A549 (cell line): ENCODE data around the gene MRPL33. TPM values are rescaled to one million over a fixed set of nuclear protein-coding genes. Genes with fewer than 3 reads are reported as not detected.

ENCODE experiments used
- ATAC-seq, 2 experiments: fragments of 200-7000 bp in 1 of 2; fragments of >200 bp in 1 of 2; cut with Nextera tagmentation in 1 of 2; cut with Tn5 transposase in 1 of 2; 3 replicates each; pipeline versions ENCODE4 v1.8.0 to v1.9.1; 2018 to 2020; ENCODE audit warnings: mild to moderate bottlenecking in 1 of 2, moderate library complexity in 1 of 2
- CTCF ChIA-PET: fragments of 300-600 bp; sonication (Branson Sonifier 250); formaldehyde crosslinking; extraction: SDS; loops from one replicate; lab custom pipeline; 2021; ENCODE audit warnings: antibody characterized with exemption, inconsistent platforms; lab: Yijun Ruan, JAX
- POLR2A ChIA-PET: fragments of 350-600 bp; formaldehyde crosslinking; extraction: SDS; loops from one replicate; lab custom pipeline; 2021; ENCODE audit warnings: antibody characterized with exemption, inconsistent platforms; lab: Yijun Ruan, JAX
- DNase-seq, 2 experiments: peaks; one replicate each; pipeline versions ENCODE4 v3.0.0 to v3.0.0-alpha.2; 2011 to 2016; ENCODE audit warnings: low read depth in 1 of 2, low spot score in 1 of 2
- FAIRE-seq: peaks from 2 replicates; lab custom pipeline; 2011; peaks lifted over from hg19 to GRCh38; lab: Jason Lieb, UNC
- H3K27ac ChIP-seq, 2 experiments: fragments of >200 bp; sonication (Bioruptor Twin); formaldehyde crosslinking; 3 replicates each; pipeline ENCODE4 v1.5.1; 2016 to 2017
- H3K4me1 ChIP-seq: fragments of >200 bp; sonication (Bioruptor Twin); formaldehyde crosslinking; 3 replicates; pipeline ENCODE4 v1.6.1; 2016
- H3K4me2 ChIP-seq: fragments of >200 bp; sonication (Bioruptor Twin); formaldehyde crosslinking; 3 replicates; pipeline ENCODE4 v1.6.1; 2016
- H3K4me3 ChIP-seq: fragments of >200 bp; sonication (Bioruptor Twin); formaldehyde crosslinking; 3 replicates; pipeline ENCODE4 v1.5.1; 2016
- H3K9me3 ChIP-seq: fragments of >200 bp; sonication (Bioruptor Twin); formaldehyde crosslinking; 3 replicates; pipeline ENCODE4 v1.6.1; 2016
- CEBPB ChIP-seq, 2 experiments: fragments of >200 bp in 1 of 2; sonication (Bioruptor Twin) in 1 of 2; formaldehyde crosslinking in 1 of 2; IDR thresholded peaks; 2 replicates each; pipeline ENCODE4 v1.6.1; 2012 to 2016
- CHD2 ChIP-seq: fragments of 150-350 bp; IDR thresholded peaks from 2 replicates; pipeline ENCODE4 v1.6.1; 2014; ENCODE audit warnings: low read length; ENCODE audit not compliant: partially characterized antibody
- EHF ChIP-seq: fragments of 250-450 bp; sonication (Bioruptor Pico); IDR thresholded peaks from 2 replicates; pipeline ENCODE4 v1.5.0; 2020; ENCODE audit warnings: mild to moderate bottlenecking
- EHMT2 ChIP-seq: fragments of 200-600 bp; sonication (generic); IDR thresholded peaks from 2 replicates; pipeline ENCODE4 v1.6.1; 2016; ENCODE audit warnings: antibody characterized with exemption, low read depth, mild to moderate bottlenecking, moderate library complexity
- EP300 ChIP-seq, 2 experiments: fragments of >200 bp; sonication (Bioruptor Twin); formaldehyde crosslinking; IDR thresholded peaks; 2 replicates in 1 of 2; 3 replicates in 1 of 2; pipeline ENCODE4 v1.6.1; 2016 to 2017
- ESRRA ChIP-seq: fragments of 150-350 bp; IDR thresholded peaks from 2 replicates; pipeline ENCODE4 v1.6.1; 2014; ENCODE audit warnings: mild to moderate bottlenecking, low read length, borderline replicate concordance
- FOSB ChIP-seq: fragments of 250-450 bp; sonication (Bioruptor Pico); IDR thresholded peaks from 2 replicates; pipeline ENCODE4 v1.5.0; 2020; ENCODE audit warnings: mild to moderate bottlenecking, moderate library complexity
- FOSL2 ChIP-seq, 2 experiments: fragments of 450-650 bp in 1 of 2; fragments of >200 bp in 1 of 2; sonication (Bioruptor Twin) in 1 of 2; formaldehyde crosslinking; IDR thresholded peaks; 2 replicates each; pipeline versions ENCODE4 v1.5.0 to v1.6.1; 2016 to 2020; ENCODE audit warnings: mild to moderate bottlenecking in 1 of 2, moderate library complexity in 1 of 2
- GATA3 ChIP-seq: IDR thresholded peaks from 2 replicates; pipeline ENCODE4 v1.6.1; 2012; ENCODE audit warnings: borderline replicate concordance
- HOXB5 ChIP-seq: fragments of 250-450 bp; sonication (Bioruptor Pico); IDR thresholded peaks from 2 replicates; pipeline ENCODE4 v1.5.0; 2020; ENCODE audit warnings: mild to moderate bottlenecking, moderate library complexity
- JUNB ChIP-seq: fragments of >200 bp; sonication (Bioruptor Twin); formaldehyde crosslinking; IDR thresholded peaks from 2 replicates; pipeline ENCODE4 v1.6.1; 2016
- KDM1A ChIP-seq: fragments of 200-600 bp; sonication (generic); IDR thresholded peaks from 2 replicates; pipeline ENCODE4 v1.6.1; 2016; ENCODE audit warnings: low read depth, mild to moderate bottlenecking
- KDM5A ChIP-seq: fragments of 200-600 bp; sonication (generic); IDR thresholded peaks from 2 replicates; pipeline ENCODE4 v1.6.1; 2016; ENCODE audit warnings: antibody characterized with exemption, mild to moderate bottlenecking
- MAZ ChIP-seq: fragments of 150-350 bp; IDR thresholded peaks from 2 replicates; pipeline ENCODE4 v1.6.1; 2014; ENCODE audit warnings: antibody characterized with exemption, low read depth, low read length, borderline replicate concordance
- MYC ChIP-seq: IDR thresholded peaks from 2 replicates; pipeline ENCODE4 v1.6.1; 2012; ENCODE audit warnings: mild to moderate bottlenecking, inconsistent platforms, low read length, improper control_type of control experiment, borderline replicate concordance
- NPAS2 ChIP-seq: fragments of 250-450 bp; sonication (Bioruptor Pico); IDR thresholded peaks from 2 replicates; pipeline ENCODE4 v1.8.0; 2022; ENCODE audit warnings: mild to moderate bottlenecking, moderate library complexity, borderline replicate concordance
- PHF8 ChIP-seq: fragments of 200-600 bp; sonication (generic); IDR thresholded peaks from 2 replicates; pipeline ENCODE4 v1.6.1; 2016; ENCODE audit warnings: low read depth, mild to moderate bottlenecking, antibody characterized with exemption, moderate library complexity, borderline replicate concordance
- POLR2A ChIP-seq: IDR thresholded peaks from 2 replicates; pipeline ENCODE4 v1.6.1; 2012; ENCODE audit warnings: mild to moderate bottlenecking, low read length
- POLR2AphosphoS2 ChIP-seq: conservative IDR thresholded peaks from 2 replicates; pipeline ENCODE4 v1.6.1; 2012; ENCODE audit warnings: low read length, improper control_type of control experiment, inconsistent platforms
- RARB ChIP-seq: fragments of 250-450 bp; sonication (Bioruptor Pico); IDR thresholded peaks from 2 replicates; pipeline ENCODE4 v1.8.0; 2021; ENCODE audit warnings: mild to moderate bottlenecking, moderate library complexity
- RFX5 ChIP-seq: fragments of 450-650 bp; IDR thresholded peaks from 2 replicates; pipeline ENCODE4 v1.7.1; 2014; ENCODE audit warnings: antibody characterized with exemption, mild to moderate bottlenecking, moderate library complexity
- SMC3 ChIP-seq: fragments of >200 bp; sonication (Bioruptor Twin); formaldehyde crosslinking; IDR thresholded peaks from 3 replicates; pipeline ENCODE4 v1.6.1; 2018; ENCODE audit warnings: inconsistent platforms
- ZFP36 ChIP-seq: fragments of 450-650 bp; IDR thresholded peaks from 2 replicates; pipeline ENCODE4 v1.6.1; 2014; ENCODE audit warnings: borderline replicate concordance; ENCODE audit not compliant: partially characterized antibody
- ZNF302 ChIP-seq: fragments of 250-450 bp; sonication (Bioruptor Pico); IDR thresholded peaks from 2 replicates; pipeline ENCODE4 v1.9.0; 2021; ENCODE audit warnings: inconsistent platforms, mild to moderate bottlenecking, moderate library complexity
- WGBS: methylation state at CpG from one replicate; pipeline ENCODE4 v1.1.6; 2017; ENCODE audit errors: missing lambda C conversion rate; 5-methylcytosine and 5-hydroxymethylcytosine counted together
- polyA plus RNA-seq, 4 experiments: library from polyadenylated mRNA; depleted of rRNA in 3 of 4; stranded (reverse); fragments of >200 nt; fragmentation: RNase III in 1 of 4; extraction: RNeasy Plus Mini Kit Qiagen cat#74134 plus additional on column Dnase treatment in 1 of 4; gene quantifications; 2 replicates in 3 of 4; 3 replicates in 1 of 4; pipeline ENCODE4 v1.2.3, GENCODE V29; 2011 to 2017
- TF ChIP-seq, protein P1 (sequence below): IDR thresholded peaks from 2 replicates; pipeline ENCODE4 v1.6.1; 2012
- TF ChIP-seq, protein P2 (sequence below): fragments of >200 bp; sonication (Bioruptor Twin); formaldehyde crosslinking; IDR thresholded peaks from 3 replicates; pipeline ENCODE4 v1.5.1; 2016
- TF ChIP-seq, protein P3 (sequence below): IDR thresholded peaks from 2 replicates; pipeline ENCODE4 v1.6.1; 2012
- TF ChIP-seq, protein P4 (sequence below): fragments of 150-350 bp; IDR thresholded peaks from 2 replicates; pipeline ENCODE4 v1.6.1; 2014; ENCODE audit warnings: low read depth, mild to moderate bottlenecking, low read length

Gene MRPL33
- polyA plus RNA-seq, 2 of the 4 experiments (the other 2 are of a cell fraction): 287 to 497 TPM

DNA sequence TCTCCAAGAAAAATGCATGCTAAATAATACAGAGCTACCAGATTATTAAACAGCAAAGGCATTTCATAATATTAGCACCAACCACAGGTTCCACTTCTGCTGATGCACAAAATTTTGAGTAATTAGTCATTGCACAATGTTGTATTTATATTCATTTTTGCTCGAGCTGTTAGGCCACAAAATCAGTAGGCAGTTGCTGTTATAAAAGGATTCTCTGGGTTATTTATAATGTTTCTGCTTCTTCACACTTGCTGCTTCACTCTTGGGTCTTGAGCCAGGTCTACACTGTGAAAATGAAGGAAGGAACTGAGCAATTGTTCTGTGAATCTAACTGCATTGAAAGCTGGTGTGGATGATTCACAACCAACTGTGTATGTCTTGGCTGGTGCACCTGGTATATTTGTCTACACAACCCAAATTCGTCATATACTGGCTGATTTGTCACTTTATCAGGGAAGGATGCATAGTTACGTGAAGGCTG, 38.3 kb downstream of the MRPL33 start:
- CTCF ChIA-PET: interaction anchor here (1.0 to 2.0 kb wide), 8 partner anchors 10 to 643 kb away, joined by 3 to 7 read pairs (median 3); no protein-coding TSS in a partner anchor
- FAIRE-seq: no peak

DNA sequence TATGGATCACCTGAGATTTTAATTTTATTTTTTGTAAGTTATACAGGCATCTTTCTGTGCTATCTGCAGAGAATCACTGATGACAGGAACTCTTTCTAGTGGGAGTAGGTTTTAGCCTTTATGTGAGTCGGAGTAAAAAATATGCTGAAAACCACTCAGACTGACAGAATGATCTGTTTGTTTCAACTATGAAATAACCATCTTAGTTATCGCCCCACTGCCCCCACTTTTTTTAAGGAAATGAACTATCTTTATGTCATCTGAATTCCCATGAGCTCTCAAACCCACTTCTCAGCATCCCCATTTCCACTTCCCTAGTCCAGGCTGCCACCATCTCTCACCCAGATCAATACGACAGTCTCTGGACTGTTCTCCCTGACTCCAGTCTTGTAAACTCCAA, 38.9 kb downstream of the MRPL33 start:
- H3K9me3 ChIP-seq: no peaks in the 10 kb centered on the region
- DNase-seq (no peak), ATAC-seq (no peak)
- no peak overlapping the region for H3K4me3 ChIP-seq
- CTCF ChIA-PET: interaction anchor here (1.2 to 2.0 kb wide), 4 partner anchors 9 to 107 kb away, joined by 3 to 7 read pairs (median 6); no protein-coding TSS in a partner anchor
- POLR2A ChIA-PET: interaction anchor here (0.5 to 1.8 kb wide), 3 partner anchors 11 to 581 kb away, joined by 3 to 6 read pairs (median 3); partner anchors contain the start of genes BABAM2 and RBKS
- WGBS: 89% methylated on average over 3 of the region's 3 CpGs
- peak overlapping the region; percentile 28 to 79; a peak in 5 of 6 replicates for H3K27ac ChIP-seq
- peaks cover 18% of the 10 kb centered on the region for H3K4me1 ChIP-seq
- H3K4me2 ChIP-seq: peak overlapping the region; percentile 51
- no peak for TF ChIP-seq GATA3
- no peak for TF ChIP-seq JUNB
- TF ChIP-seq, all 56 proteins: peak for 0
- FAIRE-seq: no peak

More for the DNA sequence above, 38.3 kb downstream of the MRPL33 start:
- H3K27ac ChIP-seq: peak overlapping the region; percentile 28 to 79
- H3K9me3 ChIP-seq: no peaks in the 10 kb centered on the region
- H3K4me2 ChIP-seq: peak overlapping the region; percentile 51
- peak; percentile 71 to 72; a peak in 5 of 6 replicates for ATAC-seq
- peak; percentile 32 to 51 for DNase-seq
- H3K4me1 ChIP-seq: peaks cover 18% of the 10 kb centered on the region
- 19% methylated on average over 3 of the region's 3 CpGs for WGBS
- POLR2A ChIA-PET: interaction anchor here (0.5 to 1.8 kb wide), 2 partner anchors 80 to 582 kb away, joined by 3 to 6 read pairs; partner anchors contain the start of genes BABAM2 and RBKS
- no peak overlapping the region for H3K4me3 ChIP-seq
- no peak for TF ChIP-seq RFX5
- no peak for TF ChIP-seq PHF8
- TF ChIP-seq, protein P1, sequence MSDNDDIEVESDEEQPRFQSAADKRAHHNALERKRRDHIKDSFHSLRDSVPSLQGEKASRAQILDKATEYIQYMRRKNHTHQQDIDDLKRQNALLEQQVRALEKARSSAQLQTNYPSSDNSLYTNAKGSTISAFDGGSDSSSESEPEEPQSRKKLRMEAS: 0 out of 2 replicates have a peak, but pooled peaks have one; percentile 44
- no peak for TF ChIP-seq ZFP36
- TF ChIP-seq, protein P2, sequence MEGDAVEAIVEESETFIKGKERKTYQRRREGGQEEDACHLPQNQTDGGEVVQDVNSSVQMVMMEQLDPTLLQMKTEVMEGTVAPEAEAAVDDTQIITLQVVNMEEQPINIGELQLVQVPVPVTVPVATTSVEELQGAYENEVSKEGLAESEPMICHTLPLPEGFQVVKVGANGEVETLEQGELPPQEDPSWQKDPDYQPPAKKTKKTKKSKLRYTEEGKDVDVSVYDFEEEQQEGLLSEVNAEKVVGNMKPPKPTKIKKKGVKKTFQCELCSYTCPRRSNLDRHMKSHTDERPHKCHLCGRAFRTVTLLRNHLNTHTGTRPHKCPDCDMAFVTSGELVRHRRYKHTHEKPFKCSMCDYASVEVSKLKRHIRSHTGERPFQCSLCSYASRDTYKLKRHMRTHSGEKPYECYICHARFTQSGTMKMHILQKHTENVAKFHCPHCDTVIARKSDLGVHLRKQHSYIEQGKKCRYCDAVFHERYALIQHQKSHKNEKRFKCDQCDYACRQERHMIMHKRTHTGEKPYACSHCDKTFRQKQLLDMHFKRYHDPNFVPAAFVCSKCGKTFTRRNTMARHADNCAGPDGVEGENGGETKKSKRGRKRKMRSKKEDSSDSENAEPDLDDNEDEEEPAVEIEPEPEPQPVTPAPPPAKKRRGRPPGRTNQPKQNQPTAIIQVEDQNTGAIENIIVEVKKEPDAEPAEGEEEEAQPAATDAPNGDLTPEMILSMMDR: no peak
- TF ChIP-seq HOXB5 (CRISPR knock-in tag): no peak
- no peak for TF ChIP-seq FOSB
- no peak for TF ChIP-seq KDM1A
- TF ChIP-seq FOSL2 (IDR thresholded peaks at IDR 0.05): no peak
- 0 out of 2 replicates have a peak, but pooled peaks have one; percentile 27 for TF ChIP-seq FOSL2 (CRISPR knock-in tag; IDR thresholded peaks at IDR 0.05)
- no peak for TF ChIP-seq ESRRA
- no peak for TF ChIP-seq KDM5A
- no peak for TF ChIP-seq SMC3
- TF ChIP-seq ZNF302: no peak
- TF ChIP-seq EP300 (IDR thresholded peaks at IDR 0.05): no peak; a peak in 1 of 5 replicates
- TF ChIP-seq, protein P3, sequence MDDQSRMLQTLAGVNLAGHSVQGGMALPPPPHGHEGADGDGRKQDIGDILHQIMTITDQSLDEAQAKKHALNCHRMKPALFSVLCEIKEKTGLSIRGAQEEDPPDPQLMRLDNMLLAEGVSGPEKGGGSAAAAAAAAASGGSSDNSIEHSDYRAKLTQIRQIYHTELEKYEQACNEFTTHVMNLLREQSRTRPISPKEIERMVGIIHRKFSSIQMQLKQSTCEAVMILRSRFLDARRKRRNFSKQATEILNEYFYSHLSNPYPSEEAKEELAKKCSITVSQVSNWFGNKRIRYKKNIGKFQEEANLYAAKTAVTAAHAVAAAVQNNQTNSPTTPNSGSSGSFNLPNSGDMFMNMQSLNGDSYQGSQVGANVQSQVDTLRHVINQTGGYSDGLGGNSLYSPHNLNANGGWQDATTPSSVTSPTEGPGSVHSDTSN: no peak
- no peak for TF ChIP-seq POLR2A
- TF ChIP-seq RARB (CRISPR knock-in tag): no peak
- peak in 1 of 2 experiments; percentile 61; a peak in 1 of 4 replicates for TF ChIP-seq CEBPB (IDR thresholded peaks at IDR 0.05)
- no peak for TF ChIP-seq NPAS2

DNA sequence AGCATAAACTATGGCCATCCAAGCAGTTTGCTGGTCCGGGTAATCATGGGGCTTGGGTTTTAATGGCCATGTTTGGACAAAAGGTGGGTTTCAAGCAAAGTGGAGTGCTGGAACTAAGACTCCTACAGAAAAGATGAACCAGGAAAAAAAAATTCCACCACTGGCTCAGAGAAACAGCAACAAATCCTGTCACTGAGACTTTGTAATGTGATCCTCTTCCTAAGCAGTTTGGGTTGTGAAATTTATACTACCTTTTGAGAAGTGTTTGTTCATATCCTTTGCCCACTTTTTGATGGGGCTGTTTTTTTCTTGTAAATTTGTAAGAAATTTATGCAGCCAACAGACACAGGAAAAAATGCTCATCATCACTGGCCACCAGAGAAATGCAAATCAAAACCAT, 40.2 kb downstream of the MRPL33 start:
- DNase-seq (no peak), ATAC-seq (no peak), FAIRE-seq (no peak)
- H3K4me3 ChIP-seq: no peak overlapping the region
- CTCF ChIA-PET: no interaction called here
- WGBS: 89% methylated on average over 1 of the region's 1 CpG
- POLR2A ChIA-PET: interaction anchor here (1.1 kb wide), 1 partner anchor 13 kb away, joined by 3 read pairs; no protein-coding TSS in a partner anchor
- no peak overlapping the region for H3K4me2 ChIP-seq
- H3K4me1 ChIP-seq: peaks cover 18% of the 10 kb centered on the region
- peak overlapping the region in 1 of 2 experiments; percentile 79; a peak in 2 of 6 replicates for H3K27ac ChIP-seq
- no peaks in the 10 kb centered on the region for H3K9me3 ChIP-seq
- no peak for TF ChIP-seq MAZ
- no peak for TF ChIP-seq JUNB
- TF ChIP-seq CHD2: no peak
- no peak for TF ChIP-seq FOSB
- no peak for TF ChIP-seq EHF (CRISPR knock-in tag)
- no peak for TF ChIP-seq EHMT2
- TF ChIP-seq, protein P4, sequence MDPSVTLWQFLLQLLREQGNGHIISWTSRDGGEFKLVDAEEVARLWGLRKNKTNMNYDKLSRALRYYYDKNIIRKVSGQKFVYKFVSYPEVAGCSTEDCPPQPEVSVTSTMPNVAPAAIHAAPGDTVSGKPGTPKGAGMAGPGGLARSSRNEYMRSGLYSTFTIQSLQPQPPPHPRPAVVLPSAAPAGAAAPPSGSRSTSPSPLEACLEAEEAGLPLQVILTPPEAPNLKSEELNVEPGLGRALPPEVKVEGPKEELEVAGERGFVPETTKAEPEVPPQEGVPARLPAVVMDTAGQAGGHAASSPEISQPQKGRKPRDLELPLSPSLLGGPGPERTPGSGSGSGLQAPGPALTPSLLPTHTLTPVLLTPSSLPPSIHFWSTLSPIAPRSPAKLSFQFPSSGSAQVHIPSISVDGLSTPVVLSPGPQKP: no peak
- no peak for TF ChIP-seq MYC
- TF ChIP-seq, protein P2: no peak
- no peak for TF ChIP-seq POLR2AphosphoS2
- TF ChIP-seq KDM5A: no peak
